K562 (cell line): ENCODE results near the gene HHIPL1. TPM values are rescaled to one million over a fixed set of nuclear protein-coding genes. Genes with fewer than 3 reads are reported as not detected.

ENCODE experiments used
- ATAC-seq: fragments of 200-7000 bp; cut with Tn5 transposase; 3 replicates; pipeline ENCODE4 v1.9.1; 2020; ENCODE audit warnings: moderate library complexity
- BruUV-seq: library from RNA; stranded (reverse); fragments of 400-500 nt; replicated peaks from 2 replicates; lab custom pipeline; 2021; lab: Mats Ljungman, UMichigan
- CTCF ChIA-PET: fragments of 300-600 bp; formaldehyde crosslinking; extraction: SDS; loops from one replicate; lab custom pipeline; 2021; ENCODE audit warnings: low intra/inter-chr PET ratio; lab: Yijun Ruan, JAX
- POLR2A ChIA-PET: fragments of 300-600, 350-650 bp; sonication (Branson Sonifier 250); formaldehyde crosslinking; extraction: SDS; loops from one replicate; lab custom pipeline; 2021; ENCODE audit warnings: antibody characterized with exemption, inconsistent platforms; lab: Yijun Ruan, JAX
- DNase-seq, 4 experiments: peaks; one replicate each; pipeline versions ENCODE4 v3.0.0 to v3.0.0-alpha.2; 2011 to 2018; ENCODE audit warnings: low spot score in 3 of 4, mixed read lengths in 3 of 4; ENCODE audit errors: extremely low read depth in 1 of 4
- FAIRE-seq: peaks from 2 replicates; lab custom pipeline; 2011; peaks lifted over from hg19 to GRCh38; lab: Jason Lieb, UNC
- H2AFZ ChIP-seq: 2 replicates; pipeline ENCODE4 v1.6.0; 2011; ENCODE audit warnings: low read depth, low read length, control low read depth, inconsistent platforms
- H3K27ac ChIP-seq: fragments of 200-600 bp; 3 replicates; pipeline ENCODE4 v1.8.0; 2011; ENCODE audit warnings: low read depth, mild to moderate bottlenecking, control low read depth, inconsistent platforms, low read length, moderate library complexity, mixed read lengths; ENCODE audit errors: extremely low read depth
- H3K27me3 ChIP-seq, 2 experiments: fragments of 300-600 bp in 1 of 2; 2 replicates in 1 of 2; 3 replicates in 1 of 2; pipeline versions ENCODE4 v1.6.0 to v1.8.0; 2011; ENCODE audit warnings: inconsistent platforms in 2 of 2, low read length in 2 of 2, mild to moderate bottlenecking in 1 of 2, mixed read lengths in 1 of 2, moderate library complexity in 1 of 2; ENCODE audit not compliant: control insufficient read depth in 2 of 2, insufficient read depth in 2 of 2
- H3K36me3 ChIP-seq: fragments of 300-600 bp; 3 replicates; pipeline ENCODE4 v1.8.0; 2011; ENCODE audit warnings: mild to moderate bottlenecking, low read length, inconsistent platforms; ENCODE audit not compliant: control insufficient read depth, insufficient read depth
- H3K4me1 ChIP-seq, 2 experiments: fragments of 200-600 bp in 1 of 2; replicated peaks in 1 of 2; 2 replicates in 1 of 2; 3 replicates in 1 of 2; pipeline versions ENCODE4 v1.5.1 to v1.8.0; 2011; ENCODE audit warnings: inconsistent platforms in 2 of 2, low read length in 2 of 2, mild to moderate bottlenecking in 1 of 2, mixed read lengths in 1 of 2, moderate library complexity in 1 of 2; ENCODE audit not compliant: control insufficient read depth in 2 of 2, insufficient read depth in 2 of 2
- H3K4me2 ChIP-seq: 2 replicates; pipeline ENCODE4 v1.6.1; 2011; ENCODE audit warnings: low read length, control low read depth, inconsistent platforms, mixed read lengths; ENCODE audit not compliant: insufficient read depth
- H3K4me3 ChIP-seq: fragments of 200-600 bp; sonication (generic), shearing (Covaris generic); 2 replicates; pipeline ENCODE4 v1.5.1; 2016; ENCODE audit warnings: control low read depth, inconsistent platforms
- H3K79me2 ChIP-seq: fragments of 200-600 bp; 3 replicates; pipeline ENCODE4 v1.8.0; 2011; ENCODE audit warnings: low read length, inconsistent platforms; ENCODE audit not compliant: control insufficient read depth, insufficient read depth
- H3K9ac ChIP-seq, 2 experiments: 2 replicates each; pipeline versions ENCODE4 v1.6.0 to v1.6.1; 2011; ENCODE audit warnings: low read depth in 2 of 2, low read length in 2 of 2, control low read depth in 1 of 2, inconsistent platforms in 1 of 2, mild to moderate bottlenecking in 1 of 2, mixed read lengths in 1 of 2; ENCODE audit not compliant: insufficient read depth in 1 of 2
- H3K9me1 ChIP-seq: one replicate; pipeline ENCODE4 v1.6.0; 2011; ENCODE audit warnings: inconsistent platforms, mild to moderate bottlenecking, low read length, moderate library complexity; ENCODE audit not compliant: control insufficient read depth, insufficient read depth
- H3K9me3 ChIP-seq: replicated peaks from 2 replicates; pipeline ENCODE4 v1.5.1; 2011; ENCODE audit warnings: low read depth, low read length, inconsistent platforms; ENCODE audit not compliant: control insufficient read depth, insufficient read depth
- H4K20me1 ChIP-seq: replicated peaks from 2 replicates; pipeline ENCODE4 v1.6.1; 2011; ENCODE audit warnings: low read length, inconsistent platforms, mixed read lengths; ENCODE audit not compliant: control insufficient read depth, insufficient read depth
- MBD2 ChIP-seq: sonication (generic); IDR thresholded peaks from 2 replicates; pipeline ENCODE4 v1.6.1; 2016; ENCODE audit warnings: low read depth, borderline replicate concordance
- MYBL2 ChIP-seq, 2 experiments: fragments of 450-650 bp in 1 of 2; sonication (generic) in 1 of 2; formaldehyde crosslinking in 1 of 2; IDR thresholded peaks; 2 replicates each; pipeline versions ENCODE4 v1.6.1 to v1.8.1; 2017 to 2022; ENCODE audit warnings: borderline replicate concordance in 1 of 2, inconsistent platforms in 1 of 2, low read depth in 1 of 2, mild to moderate bottlenecking in 1 of 2, missing genetic modification reagents in 1 of 2, moderate library complexity in 1 of 2
- NEUROD1 ChIP-seq: fragments of 150-350 bp; IDR thresholded peaks from 2 replicates; pipeline ENCODE4 v1.6.1; 2014; ENCODE audit warnings: borderline replicate concordance, low read length, low read depth; ENCODE audit not compliant: partially characterized antibody
- POU5F1 ChIP-seq: fragments of 150-350 bp; IDR thresholded peaks from 2 replicates; pipeline ENCODE4 v1.6.1; 2014; ENCODE audit warnings: borderline replicate concordance, low read length, low read depth, mild to moderate bottlenecking; ENCODE audit not compliant: partially characterized antibody
- RAD21 ChIP-seq, 2 experiments: fragments of 250-450 bp in 1 of 2; fragments of 450-650 bp in 1 of 2; sonication (Bioruptor Pico) in 1 of 2; formaldehyde crosslinking in 1 of 2; IDR thresholded peaks in 1 of 2; conservative IDR thresholded peaks in 1 of 2; 2 replicates each; pipeline versions ENCODE4 v1.4.0 to v1.8.0; 2020 to 2022; ENCODE audit warnings: mild to moderate bottlenecking in 2 of 2, moderate library complexity in 1 of 2
- RBFOX2 ChIP-seq: fragments of 200-400 bp; formaldehyde crosslinking; IDR thresholded peaks from 2 replicates; pipeline ENCODE4 v1.6.1; 2017; ENCODE audit warnings: low read depth, mild to moderate bottlenecking, low read length, moderate library complexity
- SP2 ChIP-seq: IDR thresholded peaks from 2 replicates; pipeline ENCODE4 v1.6.1; 2011; ENCODE audit warnings: mild to moderate bottlenecking, low read depth, low read length, moderate library complexity; ENCODE audit not compliant: poor library complexity, severe bottlenecking; ENCODE audit errors: extremely low read depth
- YBX1 ChIP-seq: fragments of 450-650 bp; IDR thresholded peaks from 2 replicates; pipeline ENCODE4 v1.7.1; 2016; ENCODE audit warnings: mild to moderate bottlenecking
- ZBTB7A ChIP-seq: IDR thresholded peaks from 2 replicates; pipeline ENCODE4 v1.6.1; 2011; ENCODE audit warnings: low read depth, mild to moderate bottlenecking, low read length, moderate library complexity, borderline replicate concordance; ENCODE audit not compliant: control insufficient read depth
- ZNF124 ChIP-seq: sonication (generic); formaldehyde crosslinking; IDR thresholded peaks from 2 replicates; pipeline ENCODE4 v1.8.1; 2022; ENCODE audit warnings: missing genetic modification reagents
- ZNF324 ChIP-seq: fragments of 250-450 bp; sonication (Bioruptor Pico); IDR thresholded peaks from 2 replicates; pipeline ENCODE4 v1.4.0; 2020; ENCODE audit warnings: mild to moderate bottlenecking
- ZNF780A ChIP-seq: fragments of 250-450 bp; sonication (Bioruptor Pico); IDR thresholded peaks from 2 replicates; pipeline ENCODE4 v1.5.0; 2021; ENCODE audit warnings: mild to moderate bottlenecking
- WGBS: fragments of 100-300 bp; shearing (Covaris generic); methylation state at CpG from one replicate; pipeline ENCODE4 v1.1.6; 2016; ENCODE audit warnings: low coverage, mixed read lengths; ENCODE audit not compliant: insufficient coverage; ENCODE audit errors: missing lambda C conversion rate; 5-methylcytosine and 5-hydroxymethylcytosine counted together
- in situ Hi-C: fragments of 300-500 bp; cut with MboI; formaldehyde crosslinking; loops from 4 replicates; pipeline ENCODE4 v1.15.0; 2018; ENCODE audit warnings: inconsistent platforms, mixed read lengths
- intact Hi-C: fragments of 100-400 bp; cut with micrococcal nuclease; formaldehyde crosslinking; loops from 2 replicates; pipeline ENCODE4 v1.14.2; 2022
- polyA plus RNA-seq, 8 experiments: library from polyadenylated mRNA; depleted of rRNA in 4 of 8; stranded (reverse) in 5 of 8; unstranded in 3 of 8; fragments of >200 nt; fragmentation: Nextera tagmentation in 2 of 8; fragmentation: Illumina TruSeq in 1 of 8; extraction: Ambion mirVana in 2 of 8; extraction: Trizol in 1 of 8; gene quantifications; 2 replicates each; pipeline versions ENCODE4 v1.2.1 to v1.2.3, GENCODE V29; 2011 to 2014; ENCODE audit warnings: inconsistent platforms in 1 of 8, missing spikeins in 1 of 8
- total RNA-seq, 7 experiments: library from RNA; depleted of rRNA in 6 of 7; stranded (reverse); fragments of >200 nt in 6 of 7; fragmentation: Illumina TruSeq in 2 of 7; extraction: Trizol in 2 of 7; gene quantifications; 2 replicates each; pipeline versions ENCODE4 v1.2.1 to v1.2.3, GENCODE V29; 2011 to 2021; ENCODE audit warnings: low replicate concordance in 1 of 7
- TF ChIP-seq, protein P1 (sequence below), 2 experiments: fragments of 450-650 bp; formaldehyde crosslinking in 1 of 2; IDR thresholded peaks; 2 replicates each; pipeline versions ENCODE4 v1.4.0 to v1.6.1; 2014 to 2020; ENCODE audit warnings: mild to moderate bottlenecking in 2 of 2, borderline replicate concordance in 1 of 2, low read depth in 1 of 2

Gene HHIPL1
- total and polyA plus RNA-seq, 9 of the 15 experiments (the other 6 are each of a cell fraction or from before 2014, with no cell fraction given) = not detected

GRCh38 chr14:99604278-99604765 lies 40.6 kb upstream of the HHIPL1 start:
- Histone ChIP-seq H3K36me3 (no peaks in the 10 kb centered on the region; the same call in 2 of the 3 replicates), H3K9me1 (no peaks in the 10 kb centered on the region), H2AFZ (peak overlapping the region; percentile 63), H3K27me3 (no peaks in the 10 kb centered on the region), H3K9ac (peak overlapping the region; percentile 73 to 95), H4K20me1 (peaks cover 26% of the 10 kb centered on the region), H3K79me2 (peaks cover 40% of the 10 kb centered on the region), H3K4me3 (peak overlapping the region; percentile 73), H3K9me3 (no peaks in the 10 kb centered on the region), H3K4me2 (peak overlapping the region; percentile 78), H3K27ac (peak overlapping the region; percentile 84), H3K4me1 (peaks cover 37 to 48% of the 10 kb centered on the region in 2 experiments)
- ATAC-seq (peak; percentile 91), DNase-seq (peak; percentile 92 to 97 (median 96)), FAIRE-seq (no peak)
- intact Hi-C loops = no loop called here
- in situ Hi-C loops = no loop called here
- POLR2A ChIA-PET = interaction anchor here (0.6 to 1.8 kb wide), 4 partner anchors 10 to 46 kb away, joined by 3 to 6 read pairs (median 4); no protein-coding TSS in a partner anchor
- BruUV-seq = no TSS peak
- 0% methylated on average over 6 of the region's 65 CpGs for WGBS
- CTCF ChIA-PET = interaction anchor here (0.6 kb wide), 1 partner anchor 319 kb away, joined by 4 read pairs; no protein-coding TSS in a partner anchor
- TF ChIP-seq YBX1 (no peak), ZNF124 (CRISPR knock-in tag) (no peak), ZBTB7A (peak; percentile 63; the same call in 1 of the 2 replicates), MBD2 (peak; percentile 87; the same call in 1 of the 2 replicates), RBFOX2 (peak; percentile 49), MYBL2 (IDR thresholded peaks at IDR 0.05; ENCODE audit: low read depth) (peak; percentile 86), MYBL2 (CRISPR knock-in tag; IDR thresholded peaks at IDR 0.05; ENCODE audit: borderline replicate concordance) (no peak), ZNF324 (CRISPR knock-in tag) (no peak), SP2 (peak; percentile 77), ZNF780A (no peak), NEUROD1 (peak; percentile 95), POU5F1 (no peak), RAD21 (CRISPR knock-in tag; conservative IDR thresholded peaks at IDR 0.05 in 1 of 2, IDR thresholded peaks at IDR 0.05 in 1 of 2) (no peak)
- TF ChIP-seq, protein P1, sequence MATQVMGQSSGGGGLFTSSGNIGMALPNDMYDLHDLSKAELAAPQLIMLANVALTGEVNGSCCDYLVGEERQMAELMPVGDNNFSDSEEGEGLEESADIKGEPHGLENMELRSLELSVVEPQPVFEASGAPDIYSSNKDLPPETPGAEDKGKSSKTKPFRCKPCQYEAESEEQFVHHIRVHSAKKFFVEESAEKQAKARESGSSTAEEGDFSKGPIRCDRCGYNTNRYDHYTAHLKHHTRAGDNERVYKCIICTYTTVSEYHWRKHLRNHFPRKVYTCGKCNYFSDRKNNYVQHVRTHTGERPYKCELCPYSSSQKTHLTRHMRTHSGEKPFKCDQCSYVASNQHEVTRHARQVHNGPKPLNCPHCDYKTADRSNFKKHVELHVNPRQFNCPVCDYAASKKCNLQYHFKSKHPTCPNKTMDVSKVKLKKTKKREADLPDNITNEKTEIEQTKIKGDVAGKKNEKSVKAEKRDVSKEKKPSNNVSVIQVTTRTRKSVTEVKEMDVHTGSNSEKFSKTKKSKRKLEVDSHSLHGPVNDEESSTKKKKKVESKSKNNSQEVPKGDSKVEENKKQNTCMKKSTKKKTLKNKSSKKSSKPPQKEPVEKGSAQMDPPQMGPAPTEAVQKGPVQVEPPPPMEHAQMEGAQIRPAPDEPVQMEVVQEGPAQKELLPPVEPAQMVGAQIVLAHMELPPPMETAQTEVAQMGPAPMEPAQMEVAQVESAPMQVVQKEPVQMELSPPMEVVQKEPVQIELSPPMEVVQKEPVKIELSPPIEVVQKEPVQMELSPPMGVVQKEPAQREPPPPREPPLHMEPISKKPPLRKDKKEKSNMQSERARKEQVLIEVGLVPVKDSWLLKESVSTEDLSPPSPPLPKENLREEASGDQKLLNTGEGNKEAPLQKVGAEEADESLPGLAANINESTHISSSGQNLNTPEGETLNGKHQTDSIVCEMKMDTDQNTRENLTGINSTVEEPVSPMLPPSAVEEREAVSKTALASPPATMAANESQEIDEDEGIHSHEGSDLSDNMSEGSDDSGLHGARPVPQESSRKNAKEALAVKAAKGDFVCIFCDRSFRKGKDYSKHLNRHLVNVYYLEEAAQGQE (IDR thresholded peaks at IDR 0.05; ENCODE audit: borderline replicate concordance) = peak; percentile 67
- TF ChIP-seq, protein P1 (CRISPR knock-in tag; IDR thresholded peaks at IDR 0.05; ENCODE audit: low read depth) = no peak
